Colonic mucosa (tissue), 4 donors: Measurements from ENCODE around the gene TTC9. TPM values are rescaled to one million over a fixed set of nuclear protein-coding genes. Genes with fewer than 3 reads are reported as not detected.

Source experiments
- DNase-seq: peaks from one replicate; pipeline ENCODE4 v3.0.0-alpha.2; 2020
- H3K27ac ChIP-seq: fragments of 200-600 bp; one replicate; pipeline ENCODE4 v1.8.0; 2021
- H3K27me3 ChIP-seq: fragments of 200-600 bp; one replicate; pipeline ENCODE4 v1.8.0; 2021
- H3K36me3 ChIP-seq: fragments of 200-600 bp; one replicate; pipeline ENCODE4 v1.8.0; 2021
- H3K4me1 ChIP-seq: fragments of 200-600 bp; one replicate; pipeline ENCODE4 v1.8.0; 2021; ENCODE audit warnings: mild to moderate bottlenecking
- H3K4me3 ChIP-seq: fragments of 200-600 bp; one replicate; pipeline ENCODE4 v1.8.0; 2021
- H3K9ac ChIP-seq, 2 donors: one replicate each; pipeline ENCODE4 v1.7.0; 2013; ENCODE audit warnings: control low read depth in 2 of 2, low read depth in 2 of 2, low read length in 2 of 2
- H3K9me3 ChIP-seq: fragments of 200-600 bp; one replicate; pipeline ENCODE4 v1.8.0; 2021
- CTCF ChIP-seq: fragments of 200-600 bp; IDR thresholded peaks from one replicate; pipeline ENCODE4 v1.8.0; 2022; ENCODE audit warnings: antibody characterized with exemption, mild to moderate bottlenecking
- intact Hi-C: fragments of 100-400 bp; cut with DNase I; formaldehyde crosslinking; loops from one replicate; pipeline ENCODE4 v1.14.1; 2022
- total RNA-seq, 2 donors: library from RNA; stranded (reverse); fragmentation: NEBNext Ultra II Directional in 1 of 2; extraction: Animal tissue kit (Norgen Biotek cat#: 25700) in 1 of 2; gene quantifications; one replicate each; pipeline ENCODE4 v1.2.1, GENCODE V29; 2021
- donor health status: healthy.
- donor health status: DM: no; HTN: no; CAD: no.
- donor health status: DM: no; HTN: no; CAD: no.

TTC9 gene
- total RNA-seq, 2 donors from 2014 or later: 0.66 to 0.82 TPM

GRCh38 chr14:70653662-70654061, 11.9 kb downstream of the TTC9 start:
- DNase-seq: no peak

GRCh38 chr14:70654632-70655031, 12.9 kb downstream of the TTC9 start:
- intact Hi-C loops: no loop called here
- Histone ChIP-seq H3K9ac (no peak overlapping the region), H3K27me3 (no peaks in the 10 kb centered on the region), H3K4me3 (no peak overlapping the region), H3K4me1 (no peaks in the 10 kb centered on the region), H3K36me3 (no peaks in the 10 kb centered on the region), H3K9me3 (no peaks in the 10 kb centered on the region), H3K27ac (peak overlapping the region; percentile 36)
- DNase-seq: no peak
- TF ChIP-seq CTCF: no peak

More at GRCh38 chr14:70653662-70654061, 11.9 kb downstream of the TTC9 start:
- no peaks in the 10 kb centered on the region for H3K27me3 ChIP-seq
- H3K4me3 ChIP-seq: no peak overlapping the region
- H3K4me1 ChIP-seq: no peaks in the 10 kb centered on the region
- H3K27ac ChIP-seq: no peak overlapping the region
- H3K36me3 ChIP-seq: no peaks in the 10 kb centered on the region
- intact Hi-C loops: no loop called here
- no peak overlapping the region for H3K9ac ChIP-seq
- no peak for TF ChIP-seq CTCF
- H3K9me3 ChIP-seq: no peaks in the 10 kb centered on the region

GRCh38 chr14:70655110-70655826, 13.6 kb downstream of the TTC9 start:
- Histone ChIP-seq H3K27me3 (no peaks in the 10 kb centered on the region), H3K36me3 (no peaks in the 10 kb centered on the region), H3K9me3 (no peaks in the 10 kb centered on the region), H3K4me3 (no peak overlapping the region), H3K9ac (no peak overlapping the region), H3K27ac (peak overlapping the region; percentile 36), H3K4me1 (no peaks in the 10 kb centered on the region)
- intact Hi-C loops: no loop called here
- TF ChIP-seq CTCF: no peak
- no peak for DNase-seq

- H3K27me3 ChIP-seq: no peaks in the 10 kb centered on the region
- intact Hi-C loops: no loop called here
These were observed 17.2 kb downstream of the TTC9 start for GRCh38 chr14:70658899-70659298.

More at GRCh38 chr14:70658899-70659298, 17.2 kb downstream of the TTC9 start:
- Histone ChIP-seq H3K9ac (no peak overlapping the region), H3K27ac (no peak overlapping the region), H3K36me3 (no peaks in the 10 kb centered on the region), H3K4me3 (no peak overlapping the region), H3K4me1 (no peaks in the 10 kb centered on the region), H3K9me3 (no peaks in the 10 kb centered on the region)
- no peak for DNase-seq
- no peak for TF ChIP-seq CTCF
